Parathyroid adenoma (tissue), 2 donors: ENCODE results near the gene TAF1.
"Not testable (repeated sequence)": the region's sequence is repeated elsewhere in the genome, so short reads cannot be mapped to it uniquely, and the experiment has no call there.

Source experiments
- H2AFZ ChIP-seq: fragments of 300-600 bp; sonication (generic); one replicate; pipeline ENCODE4 v1.7.0; 2017; ENCODE audit warnings: antibody characterized with exemption, mild to moderate bottlenecking
- H3K27ac ChIP-seq: fragments of 300-600 bp; sonication (generic); one replicate; pipeline ENCODE4 v1.7.0; 2017
- H3K27me3 ChIP-seq: fragments of 300-600 bp; sonication (generic); one replicate; pipeline ENCODE4 v1.7.0; 2017; ENCODE audit warnings: low read length; ENCODE audit not compliant: control insufficient read depth, insufficient read depth
- H3K36me3 ChIP-seq: fragments of 300-600 bp; sonication (generic); one replicate; pipeline ENCODE4 v1.7.0; 2017; ENCODE audit warnings: low read length; ENCODE audit not compliant: control insufficient read depth, insufficient read depth
- H3K4me1 ChIP-seq: fragments of 300-600 bp; sonication (generic); one replicate; pipeline ENCODE4 v1.7.0; 2017; ENCODE audit warnings: control low read depth
- H3K4me2 ChIP-seq: fragments of 300-600 bp; sonication (generic); one replicate; pipeline ENCODE4 v1.7.0; 2017; ENCODE audit warnings: low read length
- H3K4me3 ChIP-seq: fragments of 300-600 bp; sonication (generic); one replicate; pipeline ENCODE4 v1.7.0; 2017; ENCODE audit warnings: low read depth, low read length
- H3K79me2 ChIP-seq: fragments of 300-600 bp; sonication (generic); one replicate; pipeline ENCODE4 v1.7.0; 2017; ENCODE audit warnings: control low read depth
- H3K9ac ChIP-seq: fragments of 300-600 bp; sonication (generic); one replicate; pipeline ENCODE4 v1.7.0; 2017; ENCODE audit warnings: mild to moderate bottlenecking
- H3K9me3 ChIP-seq: fragments of 300-600 bp; sonication (generic); one replicate; pipeline ENCODE4 v1.7.0; 2017; ENCODE audit warnings: low read length; ENCODE audit not compliant: control insufficient read depth
- CTCF ChIP-seq: fragments of 300-600 bp; sonication (generic); IDR thresholded peaks from one replicate; pipeline ENCODE4 v1.7.0; 2017; ENCODE audit warnings: antibody characterized with exemption, mild to moderate bottlenecking
- donor health status: primary hyperparathyroidism.

TAF1 gene

GRCh38 chrX:71366674-71367256 is 608 bp downstream of the TAF1 start:
- no peak for TF ChIP-seq CTCF
- H2AFZ ChIP-seq: peak overlapping the region; percentile 73
- peak overlapping the region; percentile 73 for H3K4me2 ChIP-seq
- H3K9ac ChIP-seq: no peak overlapping the region
- H3K79me2 ChIP-seq: peaks cover 18% of the 10 kb centered on the region
- H3K4me1 ChIP-seq: peaks cover 5% of the 10 kb centered on the region
- H3K36me3 ChIP-seq: no peaks in the 10 kb centered on the region
- H3K27ac ChIP-seq: peak overlapping the region; percentile 95
- H3K27me3 ChIP-seq: no peaks in the 10 kb centered on the region
- no peaks in the 10 kb centered on the region for H3K9me3 ChIP-seq
- H3K4me3 ChIP-seq: peak overlapping the region; percentile 68

GRCh38 chrX:71367396-71367795 is 1.2 kb downstream of the TAF1 start:
- no peak overlapping the region for H3K9ac ChIP-seq
- H2AFZ ChIP-seq: no peak overlapping the region
- H3K27ac ChIP-seq: peak overlapping the region; percentile 95

GRCh38 chrX:71372388-71372787 is 6.2 kb downstream of the TAF1 start:
- H3K4me1 ChIP-seq: peaks cover 5% of the 10 kb centered on the region
- TF ChIP-seq CTCF: no peak

More at GRCh38 chrX:71367396-71367795, 1.2 kb downstream of the TAF1 start:
- peaks cover 5% of the 10 kb centered on the region for H3K4me1 ChIP-seq
- peak overlapping the region; percentile 73 for H3K4me2 ChIP-seq
- peaks cover 21% of the 10 kb centered on the region for H3K79me2 ChIP-seq
- no peaks in the 10 kb centered on the region for H3K27me3 ChIP-seq
- H3K9me3 ChIP-seq: no peaks in the 10 kb centered on the region
- peak overlapping the region; percentile 68 for H3K4me3 ChIP-seq
- no peaks in the 10 kb centered on the region for H3K36me3 ChIP-seq
- TF ChIP-seq CTCF: no peak

GRCh38 chrX:71378732-71379131 is 12.6 kb downstream of the TAF1 start:
- Histone ChIP-seq H2AFZ (no peak overlapping the region), H3K4me1 (no peaks in the 10 kb centered on the region), H3K36me3 (no peaks in the 10 kb centered on the region), H3K9me3 (no peaks in the 10 kb centered on the region), H3K9ac (no peak overlapping the region), H3K27me3 (no peaks in the 10 kb centered on the region), H3K4me3 (no peak overlapping the region), H3K79me2 (peaks cover 4% of the 10 kb centered on the region), H3K27ac (no peak overlapping the region), H3K4me2 (no peak overlapping the region)
- TF ChIP-seq CTCF: no peak

More at GRCh38 chrX:71372388-71372787, 6.2 kb downstream of the TAF1 start:
- Histone ChIP-seq H3K36me3 (no peaks in the 10 kb centered on the region), H3K9ac (no peak overlapping the region), H3K79me2 (peaks cover 21% of the 10 kb centered on the region), H3K27ac (no peak overlapping the region), H2AFZ (no peak overlapping the region), H3K27me3 (no peaks in the 10 kb centered on the region), H3K4me3 (no peak overlapping the region), H3K4me2 (no peak overlapping the region), H3K9me3 (no peaks in the 10 kb centered on the region)

GRCh38 chrX:71391725-71392124 is 25.6 kb downstream of the TAF1 start:
- H3K9ac ChIP-seq, H2AFZ ChIP-seq, H3K4me3 ChIP-seq, H3K79me2 ChIP-seq, H3K4me2 ChIP-seq, H3K27ac ChIP-seq, H3K4me1 ChIP-seq, H3K27me3 ChIP-seq, H3K9me3 ChIP-seq, H3K36me3 ChIP-seq: not testable (repeated sequence)
